ENCODE results near the gene PLET1. TPM values are rescaled to one million over a fixed set of nuclear protein-coding genes. Genes with fewer than 3 reads are reported as not detected.

Gene PLET1
- total RNA-seq, 1 donor from 2014 or later = not detected

- Mint-ChIP-seq H3K27me3 (no peaks in the 10 kb centered on the region), H3K4me1 (ENCODE audit: unreplicated experiment) (peaks cover 7% of the 10 kb centered on the region), H3K9me3 (no peaks in the 10 kb centered on the region), H3K36me3 (peaks cover 10% of the 10 kb centered on the region), H3K4me3 (no peak overlapping the region), H3K27ac (no peak overlapping the region)
- TF ChIP-seq CTCF (conservative IDR thresholded peaks at IDR 0.05) = no peak
- DNase-seq (ENCODE audit: extremely low spot score, unreplicated experiment) = no peak
Observed at GRCh38 chr11:112229746-112230433, 30.8 kb downstream of the PLET1 start.

GRCh38 chr11:112229159-112229558 is 31.5 kb downstream of the PLET1 start:
- H3K27ac Mint-ChIP-seq = no peak overlapping the region

GRCh38 chr11:112228706-112229105 is 32.0 kb downstream of the PLET1 start:
- no peak overlapping the region for H3K27ac Mint-ChIP-seq
- H3K4me3 Mint-ChIP-seq = no peak overlapping the region
- H3K9me3 Mint-ChIP-seq = no peaks in the 10 kb centered on the region
- no peak for DNase-seq (ENCODE audit: extremely low spot score, unreplicated experiment)
- no peak for TF ChIP-seq CTCF (conservative IDR thresholded peaks at IDR 0.05)
- peaks cover 10% of the 10 kb centered on the region for H3K36me3 Mint-ChIP-seq
- H3K27me3 Mint-ChIP-seq = no peaks in the 10 kb centered on the region
- H3K4me1 Mint-ChIP-seq (ENCODE audit: unreplicated experiment) = peaks cover 7% of the 10 kb centered on the region

More at GRCh38 chr11:112229159-112229558, 31.5 kb downstream of the PLET1 start:
- Mint-ChIP-seq H3K27me3 (no peaks in the 10 kb centered on the region), H3K4me3 (no peak overlapping the region), H3K4me1 (ENCODE audit: unreplicated experiment) (peaks cover 7% of the 10 kb centered on the region), H3K9me3 (no peaks in the 10 kb centered on the region), H3K36me3 (peaks cover 10% of the 10 kb centered on the region)
- no peak for DNase-seq (ENCODE audit: extremely low spot score, unreplicated experiment)
- no peak for TF ChIP-seq CTCF (conservative IDR thresholded peaks at IDR 0.05)

- no peak for DNase-seq (ENCODE audit: extremely low spot score, unreplicated experiment)
- no peaks in the 10 kb centered on the region for H3K9me3 Mint-ChIP-seq
- peak overlapping the region; percentile 88 for H3K4me3 Mint-ChIP-seq
- H3K27me3 Mint-ChIP-seq = no peaks in the 10 kb centered on the region
- H3K4me1 Mint-ChIP-seq (ENCODE audit: unreplicated experiment) = peaks cover 7% of the 10 kb centered on the region
- H3K27ac Mint-ChIP-seq = peak overlapping the region; percentile 96
- peaks cover 10% of the 10 kb centered on the region for H3K36me3 Mint-ChIP-seq
- TF ChIP-seq CTCF (conservative IDR thresholded peaks at IDR 0.05) = no peak
Observed at GRCh38 chr11:112227471-112227870, 33.2 kb downstream of the PLET1 start.

- Mint-ChIP-seq H3K4me3 (peak overlapping the region; percentile 88), H3K27ac (peak overlapping the region; percentile 96), H3K9me3 (no peaks in the 10 kb centered on the region), H3K36me3 (peaks cover 10% of the 10 kb centered on the region), H3K4me1 (ENCODE audit: unreplicated experiment) (peaks cover 7% of the 10 kb centered on the region), H3K27me3 (no peaks in the 10 kb centered on the region)
- no peak for DNase-seq (ENCODE audit: extremely low spot score, unreplicated experiment)
- TF ChIP-seq CTCF (conservative IDR thresholded peaks at IDR 0.05) = peak; percentile 17
Observed at GRCh38 chr11:112226831-112227401, 33.7 kb downstream of the PLET1 start.

All from type B pancreatic cell (in vitro differentiated cells).